ENCODE results near the gene ACOX3.
A peak's percentile ranks its signal among the peaks of the same experiment; 100 is the strongest.
"Not testable (repeated sequence)": the region's sequence is repeated elsewhere in the genome, so short reads cannot be mapped to it uniquely, and the experiment has no call there.

The ACOX3 gene

GRCh38 chr4:8348071-8348470 lies 92.5 kb downstream of the ACOX3 start:
- peak; percentile 85 for DNase-seq

- DNase-seq = no peak
Observed at GRCh38 chr4:8347660-8348059, 92.9 kb downstream of the ACOX3 start.

- no peak for DNase-seq
Observed at GRCh38 chr4:8346838-8347605, 93.5 kb downstream of the ACOX3 start.

GRCh38 chr4:8345946-8346814 lies 94.3 kb downstream of the ACOX3 start:
- DNase-seq = no peak

GRCh38 chr4:8345053-8345945 lies 95.2 kb downstream of the ACOX3 start:
- DNase-seq = no peak

- peak; percentile 26 for DNase-seq
Observed at GRCh38 chr4:8344377-8344776, 96.1 kb downstream of the ACOX3 start.

GRCh38 chr4:8343967-8344331 lies 96.6 kb downstream of the ACOX3 start:
- DNase-seq = no peak

- DNase-seq = no peak
Observed at GRCh38 chr4:8343262-8343966, 97.1 kb downstream of the ACOX3 start.

GRCh38 chr4:8342651-8343261 lies 97.8 kb downstream of the ACOX3 start:
- no peak for DNase-seq

GRCh38 chr4:8341691-8342090 lies 98.8 kb downstream of the ACOX3 start:
- DNase-seq = no peak

GRCh38 chr4:8341281-8341680 lies 99.2 kb downstream of the ACOX3 start:
- DNase-seq = not testable (repeated sequence)

- no peak for DNase-seq
Observed at GRCh38 chr4:8340781-8341241, 99.7 kb downstream of the ACOX3 start.

GRCh38 chr4:8338351-8338961 lies 102.1 kb downstream of the ACOX3 start:
- DNase-seq = no peak

- peak; percentile 47 for DNase-seq
Observed at GRCh38 chr4:8336412-8337075, 104.0 kb downstream of the ACOX3 start.

- DNase-seq = no peak
Observed at GRCh38 chr4:8335848-8336247, 104.7 kb downstream of the ACOX3 start.

GRCh38 chr4:8334786-8335460 lies 105.6 kb downstream of the ACOX3 start:
- DNase-seq = no peak

- no peak for DNase-seq
Observed at GRCh38 chr4:8333726-8334460, 106.6 kb downstream of the ACOX3 start.

GRCh38 chr4:8332891-8333331 lies 107.6 kb downstream of the ACOX3 start:
- no peak for DNase-seq
